ENCODE results near the gene ZNF385C.

The ZNF385C gene

DNA sequence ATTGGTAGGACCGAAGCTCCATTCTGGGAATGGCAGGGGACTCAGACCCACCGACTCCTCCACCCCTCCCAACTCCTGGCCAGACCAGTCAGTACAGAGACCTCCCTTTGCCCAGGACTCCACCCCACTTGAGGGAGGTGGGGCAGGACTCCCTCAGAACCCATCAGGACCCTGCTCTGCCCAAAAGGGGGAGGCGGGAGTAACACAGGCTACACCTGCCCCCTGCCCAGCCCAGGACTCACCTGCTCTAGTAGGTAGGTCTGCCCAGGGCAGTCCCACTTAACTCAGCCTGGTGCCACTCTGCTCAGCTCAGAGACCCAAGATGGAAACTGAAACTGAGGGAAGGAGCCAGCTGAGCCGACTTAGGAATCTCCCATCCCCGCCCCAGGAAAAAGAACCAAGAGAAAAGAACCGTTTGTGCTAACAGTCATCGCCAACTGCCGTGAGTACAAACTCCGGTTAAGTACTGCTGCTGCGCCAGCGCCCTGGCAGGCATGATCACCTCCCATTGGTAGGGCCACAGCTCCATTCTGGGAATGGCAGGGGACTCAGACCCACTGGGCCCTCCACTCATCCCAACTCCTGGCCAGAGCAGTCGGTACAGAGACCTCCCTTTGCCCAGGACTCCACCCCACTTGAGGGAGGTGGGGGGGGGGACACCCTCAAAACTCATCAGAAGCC is 13.7 kb upstream of the ZNF385C start:
- no peak for TF ChIP-seq CTCF (conservative IDR thresholded peaks at IDR 0.05; ENCODE audit: control insufficient read depth, insufficient read depth, low read depth, low read length)

GRCh38 chr17:42111265-42111636 is 13.0 kb upstream of the ZNF385C start:
- no peak for DNase-seq (ENCODE audit: low read depth)
- TF ChIP-seq CTCF (conservative IDR thresholded peaks at IDR 0.05; ENCODE audit: control insufficient read depth, insufficient read depth, low read depth, low read length), result no peak
- H3K4me3 ChIP-seq (ENCODE audit: control insufficient read depth, low read depth, low read length), result no peak overlapping the region

More for the DNA sequence above, 13.7 kb upstream of the ZNF385C start:
- H3K4me3 ChIP-seq (ENCODE audit: control insufficient read depth, low read depth, low read length), result peak overlapping the region; percentile 49
- DNase-seq (ENCODE audit: low read depth), result peak; percentile 53

- no peak overlapping the region for H3K4me3 ChIP-seq (ENCODE audit: control insufficient read depth, low read depth, low read length)
- TF ChIP-seq CTCF (conservative IDR thresholded peaks at IDR 0.05; ENCODE audit: control insufficient read depth, insufficient read depth, low read depth, low read length), result no peak
- no peak for DNase-seq (ENCODE audit: low read depth)
These were observed 12.3 kb upstream of the ZNF385C start for GRCh38 chr17:42110301-42111264.

DNA sequence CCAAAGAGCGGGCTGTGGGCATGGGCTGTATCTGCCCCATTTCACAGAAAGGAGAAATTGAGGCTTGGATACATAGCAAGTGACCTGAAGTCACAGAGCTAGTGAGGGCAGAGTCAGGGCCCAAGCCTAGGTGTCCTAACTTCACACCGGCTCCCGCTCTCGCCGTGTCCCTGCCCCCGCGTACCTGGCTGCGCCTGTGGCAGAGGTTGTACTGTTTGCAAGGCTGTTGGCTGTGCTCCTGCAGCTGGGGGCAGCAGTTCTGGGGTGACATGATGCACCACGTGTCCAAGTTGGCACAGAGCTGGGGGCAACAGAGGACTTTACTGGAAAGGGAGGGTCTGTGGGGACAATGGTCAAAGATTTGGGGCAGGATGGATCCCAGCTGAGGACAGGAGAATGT is 10.8 kb upstream of the ZNF385C start:
- no peak for DNase-seq (ENCODE audit: low read depth)
- no peak for TF ChIP-seq CTCF (conservative IDR thresholded peaks at IDR 0.05; ENCODE audit: control insufficient read depth, insufficient read depth, low read depth, low read length)
- H3K4me3 ChIP-seq (ENCODE audit: control insufficient read depth, low read depth, low read length), result no peak overlapping the region

DNA sequence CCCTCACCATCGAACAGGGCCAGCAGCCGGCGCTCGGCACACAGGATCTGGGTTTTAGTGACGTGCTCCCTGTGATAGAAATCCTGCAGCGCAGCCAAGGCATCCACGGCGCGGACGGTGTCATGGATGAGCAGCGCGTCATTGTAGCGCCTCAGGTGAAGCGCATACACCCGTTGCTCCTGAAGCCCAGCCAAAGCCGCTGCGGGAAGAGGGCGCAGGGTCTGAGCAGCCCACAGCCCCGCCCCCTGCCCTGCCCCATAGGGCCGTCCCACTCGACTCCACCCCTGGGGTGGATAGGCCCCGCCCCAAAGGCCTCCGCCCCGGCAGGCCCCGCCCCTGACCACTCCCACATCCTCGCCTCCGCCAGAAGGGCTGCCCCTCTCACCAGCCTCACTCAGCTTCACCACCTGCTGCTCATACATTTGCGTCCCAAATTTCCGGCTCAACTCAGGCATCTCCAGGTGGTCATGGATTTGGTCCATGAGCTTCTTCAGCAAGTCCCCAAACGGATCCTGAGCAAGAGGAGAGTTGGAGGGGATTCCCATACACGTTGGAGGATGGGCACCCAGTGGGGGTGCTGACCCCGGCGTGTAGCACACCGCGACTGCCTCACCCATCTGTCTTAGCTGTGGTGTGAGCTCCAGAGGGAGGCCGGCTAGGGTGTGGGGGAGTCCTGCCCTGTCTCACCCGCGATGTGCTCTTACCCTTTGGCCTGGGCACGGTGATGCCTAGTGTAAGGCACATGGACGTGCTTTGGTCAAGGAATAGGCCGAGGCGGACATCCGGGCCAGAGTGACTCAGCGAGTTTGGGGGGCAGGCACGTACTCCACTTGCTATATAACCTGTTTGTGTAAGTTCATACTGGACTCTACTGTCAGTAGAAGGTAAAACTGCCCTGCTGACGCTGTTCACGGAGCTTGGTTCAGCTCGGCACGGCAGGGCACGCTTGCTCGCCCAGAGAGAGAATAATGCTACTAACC is 9.6 kb upstream of the ZNF385C start:
- DNase-seq (ENCODE audit: low read depth), result no peak
- TF ChIP-seq CTCF (conservative IDR thresholded peaks at IDR 0.05; ENCODE audit: control insufficient read depth, insufficient read depth, low read depth, low read length), result no peak
- H3K4me3 ChIP-seq (ENCODE audit: control insufficient read depth, low read depth, low read length), result no peak overlapping the region

DNA sequence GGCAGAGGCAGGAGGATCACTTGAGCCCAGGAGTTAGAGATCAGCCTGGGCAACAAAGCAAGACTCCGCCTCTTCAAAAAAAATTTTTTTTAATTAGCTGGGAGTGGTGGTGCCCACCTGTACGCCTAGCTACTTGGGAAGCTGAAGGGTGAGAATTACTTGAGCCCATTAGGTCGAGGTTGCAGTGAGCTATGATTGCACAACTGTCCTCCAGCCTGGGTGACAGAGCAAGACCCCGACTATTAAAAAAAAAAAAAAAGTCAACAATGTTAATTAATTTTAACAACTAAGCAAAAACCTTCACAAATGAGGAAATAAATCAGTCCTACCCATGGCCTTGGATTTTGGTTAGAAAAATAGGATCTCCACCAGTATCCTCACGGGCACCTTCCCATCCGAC is 8.9 kb upstream of the ZNF385C start:
- H3K4me3 ChIP-seq (ENCODE audit: control insufficient read depth, low read depth, low read length), result no peak overlapping the region
- DNase-seq (ENCODE audit: low read depth), result no peak
- no peak for TF ChIP-seq CTCF (conservative IDR thresholded peaks at IDR 0.05; ENCODE audit: control insufficient read depth, insufficient read depth, low read depth, low read length)

Measured in fibroblast of mammary gland (primary cell).